Measurements from ENCODE around the gene WDR83.
"Not testable (repeated sequence)": the region's sequence is repeated elsewhere in the genome, so short reads cannot be mapped to it uniquely, and the experiment has no call there.

WDR83 gene

GRCh38 chr19:12666265-12667048 lies at the start of gene WDR83, which contains the start of gene MAN2B1:
TSS of gene WDR83 (plus strand) at chr19:12666807. CDS start at chr19:12669791, 2,984 bp downstream.
TSS of gene MAN2B1 (minus strand) at chr19:12666742. CDS start at chr19:12666701, 41 bp downstream.
- peak; percentile 75 to 85 for DNase-seq (ENCODE audit: low read depth in 2 of 2)

GRCh38 chr19:12617646-12618045 lies 49.0 kb upstream of the WDR83 start:
- DNase-seq (ENCODE audit: low read depth in 2 of 2), result no peak

GRCh38 chr19:12621253-12622024 lies 45.2 kb upstream of the WDR83 start:
- not testable (repeated sequence) for DNase-seq (ENCODE audit: low read depth in 2 of 2)

- no peak for DNase-seq (ENCODE audit: low read depth in 2 of 2)
Observed at GRCh38 chr19:12623361-12624031, 43.1 kb upstream of the WDR83 start.

GRCh38 chr19:12626958-12627357 lies 39.6 kb upstream of the WDR83 start:
- DNase-seq (ENCODE audit: low read depth in 2 of 2), result no peak

GRCh38 chr19:12628040-12629022 lies 38.3 kb upstream of the WDR83 start:
- DNase-seq (ENCODE audit: low read depth in 2 of 2), result no peak

GRCh38 chr19:12629215-12629614 lies 37.4 kb upstream of the WDR83 start:
- DNase-seq (ENCODE audit: low read depth in 2 of 2), result no peak

GRCh38 chr19:12636631-12637030 lies 30.0 kb upstream of the WDR83 start:
- no peak for DNase-seq (ENCODE audit: low read depth in 2 of 2)

GRCh38 chr19:12638611-12639182 lies 27.9 kb upstream of the WDR83 start:
- no peak for DNase-seq (ENCODE audit: low read depth in 2 of 2)

GRCh38 chr19:12639901-12640613 lies 26.6 kb upstream of the WDR83 start:
- DNase-seq (ENCODE audit: low read depth in 2 of 2), result peak; percentile 80 to 86

GRCh38 chr19:12641456-12641855 lies 25.2 kb upstream of the WDR83 start:
- DNase-seq (ENCODE audit: low read depth in 2 of 2), result no peak

GRCh38 chr19:12642506-12642905 lies 24.1 kb upstream of the WDR83 start:
- DNase-seq (ENCODE audit: low read depth in 2 of 2), result no peak

- DNase-seq (ENCODE audit: low read depth in 2 of 2), result not testable (repeated sequence)
Observed at GRCh38 chr19:12643716-12644115, 22.9 kb upstream of the WDR83 start.

GRCh38 chr19:12646551-12646950 lies 20.1 kb upstream of the WDR83 start:
- DNase-seq (ENCODE audit: low read depth in 2 of 2), result no peak

- no peak for DNase-seq (ENCODE audit: low read depth in 2 of 2)
Observed at GRCh38 chr19:12647047-12647446, 19.6 kb upstream of the WDR83 start.

- peak in 1 of 2 donors; percentile 30 for DNase-seq (ENCODE audit: low read depth in 2 of 2)
Observed at GRCh38 chr19:12647490-12648071, 19.0 kb upstream of the WDR83 start.

- no peak for DNase-seq (ENCODE audit: low read depth in 2 of 2)
Observed at GRCh38 chr19:12648088-12648487, 18.5 kb upstream of the WDR83 start.

- no peak for DNase-seq (ENCODE audit: low read depth in 2 of 2)
Observed at GRCh38 chr19:12649941-12650340, 16.7 kb upstream of the WDR83 start.

- DNase-seq (ENCODE audit: low read depth in 2 of 2), result no peak
Observed at GRCh38 chr19:12652219-12652618, 14.4 kb upstream of the WDR83 start.

- DNase-seq (ENCODE audit: low read depth in 2 of 2), result no peak
Observed at GRCh38 chr19:12655546-12655945, 11.1 kb upstream of the WDR83 start.

All from stimulated activated CD4-positive, alpha-beta T cell treated with anti-CD3 and anti-CD28 coated beads, Interleukin-1b, Interleukin-23, amount 100 ng/mL, for 4 hours (primary cell).